ENCODE measurements around the gene CTIF.

CTIF gene

DNA sequence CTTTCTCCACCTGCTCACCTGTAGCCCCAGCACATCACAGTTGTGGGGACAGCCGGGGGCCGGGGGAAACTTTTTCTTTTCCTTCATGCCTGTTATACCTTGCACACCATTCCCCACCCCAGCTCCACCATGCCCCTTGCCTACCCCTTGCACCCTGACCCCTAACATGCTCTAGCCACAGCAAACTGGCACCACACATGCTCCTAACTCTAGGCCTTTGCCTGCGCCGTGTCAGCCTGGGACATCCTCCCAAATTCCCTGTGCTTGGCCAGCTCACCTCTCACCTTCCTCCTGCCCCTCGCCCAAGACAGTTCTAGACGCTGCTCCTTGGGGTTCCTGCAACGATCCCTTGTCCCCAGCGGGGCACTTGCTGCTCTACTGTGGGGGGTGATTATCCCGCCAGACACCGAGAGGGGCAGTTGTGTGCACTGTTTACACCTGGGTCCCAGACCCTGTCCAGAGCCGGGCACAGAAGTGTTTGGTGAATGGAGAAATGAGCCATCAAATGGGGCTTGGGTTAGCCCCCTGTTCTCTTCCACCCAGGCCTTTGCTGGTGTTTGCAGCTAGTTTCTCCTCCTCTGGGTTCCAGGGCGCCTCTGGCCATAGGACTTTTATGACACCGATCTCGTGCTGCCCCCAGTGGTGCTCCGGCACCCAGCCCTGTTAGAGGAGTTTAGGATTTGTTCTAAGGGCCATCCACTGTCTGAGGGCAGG, 129.8 kb downstream of the CTIF start:
- H3K4me3 ChIP-seq (ENCODE audit: low read length), result no peak overlapping the region
- TF ChIP-seq, protein P1, sequence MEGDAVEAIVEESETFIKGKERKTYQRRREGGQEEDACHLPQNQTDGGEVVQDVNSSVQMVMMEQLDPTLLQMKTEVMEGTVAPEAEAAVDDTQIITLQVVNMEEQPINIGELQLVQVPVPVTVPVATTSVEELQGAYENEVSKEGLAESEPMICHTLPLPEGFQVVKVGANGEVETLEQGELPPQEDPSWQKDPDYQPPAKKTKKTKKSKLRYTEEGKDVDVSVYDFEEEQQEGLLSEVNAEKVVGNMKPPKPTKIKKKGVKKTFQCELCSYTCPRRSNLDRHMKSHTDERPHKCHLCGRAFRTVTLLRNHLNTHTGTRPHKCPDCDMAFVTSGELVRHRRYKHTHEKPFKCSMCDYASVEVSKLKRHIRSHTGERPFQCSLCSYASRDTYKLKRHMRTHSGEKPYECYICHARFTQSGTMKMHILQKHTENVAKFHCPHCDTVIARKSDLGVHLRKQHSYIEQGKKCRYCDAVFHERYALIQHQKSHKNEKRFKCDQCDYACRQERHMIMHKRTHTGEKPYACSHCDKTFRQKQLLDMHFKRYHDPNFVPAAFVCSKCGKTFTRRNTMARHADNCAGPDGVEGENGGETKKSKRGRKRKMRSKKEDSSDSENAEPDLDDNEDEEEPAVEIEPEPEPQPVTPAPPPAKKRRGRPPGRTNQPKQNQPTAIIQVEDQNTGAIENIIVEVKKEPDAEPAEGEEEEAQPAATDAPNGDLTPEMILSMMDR (IDR thresholded peaks at IDR 0.05; ENCODE audit: insufficient read depth, low read depth, low read length, missing control alignments), result no peak
- no peak for DNase-seq (ENCODE audit: low read depth)

DNA sequence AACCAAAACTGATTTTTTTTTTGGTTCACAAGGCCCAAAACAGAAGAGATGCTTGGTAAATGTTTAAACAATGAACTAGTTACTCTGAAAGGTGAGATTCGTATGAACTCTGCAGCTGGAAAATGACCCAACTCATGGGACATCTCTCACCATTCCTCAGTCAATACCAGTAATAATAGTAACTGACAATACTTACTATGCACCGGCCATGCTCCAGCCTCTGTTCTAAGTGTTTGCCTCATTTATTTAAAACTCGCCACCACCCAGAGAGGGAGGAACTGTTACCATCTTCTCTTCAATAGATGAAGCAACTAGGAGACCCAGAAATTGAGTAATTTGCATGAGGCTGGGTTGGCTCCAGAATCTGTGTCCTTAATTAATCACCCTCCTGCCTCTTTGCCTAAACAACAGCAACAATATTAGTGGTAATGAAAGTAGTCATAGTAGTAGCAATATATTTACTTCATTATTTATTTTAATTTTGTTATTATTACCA, 130.4 kb downstream of the CTIF start:
- no peak for DNase-seq (ENCODE audit: low read depth)
- no peak overlapping the region for H3K4me3 ChIP-seq (ENCODE audit: low read length)

DNA sequence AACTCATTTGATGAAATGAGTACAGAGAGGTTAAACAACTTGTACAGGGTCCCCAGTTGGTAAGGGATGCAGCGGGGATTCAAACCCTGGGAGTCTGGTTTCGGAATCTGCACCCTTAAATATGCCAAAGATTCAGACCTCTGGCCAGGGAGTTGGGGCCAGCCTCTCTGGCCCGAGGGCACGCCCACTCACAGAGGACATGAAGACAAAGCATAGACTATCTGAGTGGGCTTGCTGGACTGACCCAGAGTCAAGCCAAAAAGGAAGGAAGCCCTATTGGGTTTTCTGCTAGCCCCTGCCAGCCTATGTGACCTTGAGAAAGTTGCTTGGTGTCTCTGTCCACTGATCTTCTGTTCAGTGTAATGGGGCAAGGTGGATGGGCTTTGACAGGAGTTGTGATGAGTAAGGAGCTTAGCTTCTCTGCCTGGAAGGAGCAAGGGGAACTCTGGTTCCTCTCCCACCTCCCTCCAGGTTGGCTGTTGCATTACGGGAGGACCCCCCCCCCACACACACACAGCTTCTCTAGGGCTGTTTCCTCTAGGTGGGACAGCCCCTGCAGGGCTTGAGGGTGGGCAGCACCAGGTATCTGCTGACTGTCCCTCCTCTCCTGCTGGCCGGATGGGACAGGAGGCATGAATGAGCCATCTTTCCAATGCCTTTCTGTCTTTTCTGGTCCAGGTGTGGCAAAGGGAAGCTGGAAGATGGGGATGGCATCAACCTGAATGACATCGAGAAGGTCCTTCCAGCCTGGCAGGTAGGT, 131.3 kb downstream of the CTIF start:
- TF ChIP-seq, protein P1 (IDR thresholded peaks at IDR 0.05; ENCODE audit: insufficient read depth, low read depth, low read length, missing control alignments), result no peak
- DNase-seq (ENCODE audit: low read depth), result no peak
- no peak overlapping the region for H3K4me3 ChIP-seq (ENCODE audit: low read length)

More for the DNA sequence above, 130.4 kb downstream of the CTIF start:
- TF ChIP-seq, protein P1 (IDR thresholded peaks at IDR 0.05; ENCODE audit: insufficient read depth, low read depth, low read length, missing control alignments), result no peak

DNA sequence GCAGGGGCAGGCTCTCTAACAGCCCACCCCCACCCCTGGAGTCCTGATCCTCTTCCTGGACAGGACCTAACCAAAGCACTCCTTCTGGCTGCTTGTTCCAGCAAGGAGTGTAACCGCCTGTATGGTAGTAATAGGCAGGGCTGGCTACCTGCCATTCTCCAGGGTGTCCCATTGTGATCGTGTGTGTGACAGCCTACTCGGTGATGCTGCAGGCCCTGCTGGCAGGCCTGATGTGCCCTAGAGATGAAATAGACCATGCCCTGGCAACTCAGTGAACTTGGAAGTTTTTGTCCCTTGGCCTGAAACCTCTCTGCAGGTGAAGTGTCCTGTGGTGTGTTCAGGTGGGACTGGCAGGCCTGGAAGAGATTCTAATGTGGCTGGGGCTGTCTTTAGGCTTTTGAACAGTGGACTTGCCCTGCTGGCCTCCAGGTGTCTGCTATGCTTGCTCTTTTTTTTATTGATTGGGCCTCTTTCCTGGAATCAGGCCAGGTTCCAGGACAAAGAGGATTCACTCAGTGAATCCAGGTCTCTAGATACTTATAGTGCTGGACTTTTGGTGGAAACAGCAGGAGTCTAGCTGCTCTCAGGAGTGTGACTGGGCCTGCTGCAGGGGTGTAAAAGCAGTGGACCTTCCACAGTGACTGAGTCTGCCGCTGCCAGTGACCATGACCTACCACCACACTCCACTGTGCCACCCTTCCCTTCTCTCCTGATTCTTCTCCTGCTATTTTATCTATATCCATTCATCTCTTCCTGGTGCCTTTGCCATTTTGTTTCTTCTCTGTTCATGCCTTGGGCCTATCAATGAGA, 132.1 kb downstream of the CTIF start:
- DNase-seq (ENCODE audit: low read depth), result no peak
- no peak overlapping the region for H3K4me3 ChIP-seq (ENCODE audit: low read length)
- TF ChIP-seq, protein P1 (IDR thresholded peaks at IDR 0.05; ENCODE audit: insufficient read depth, low read depth, low read length, missing control alignments), result no peak

DNA sequence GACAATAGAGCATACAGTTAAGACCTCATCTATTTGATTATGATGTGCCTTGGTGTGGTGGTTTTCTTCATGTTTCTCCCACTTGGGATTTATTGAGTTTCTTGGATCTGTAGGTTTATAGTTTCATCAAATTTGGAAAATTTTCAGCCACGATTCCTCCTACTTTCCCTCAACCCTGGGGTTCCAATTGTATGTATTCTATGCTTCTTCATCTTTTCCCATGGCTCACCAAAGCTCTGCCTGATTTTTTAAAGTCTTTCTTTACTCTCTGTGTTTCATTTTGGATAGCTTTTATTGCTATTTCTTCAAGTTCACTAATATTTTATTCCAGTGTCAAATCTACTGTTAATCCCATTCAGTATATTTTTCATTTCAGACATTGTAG, 132.7 kb downstream of the CTIF start:
- DNase-seq (ENCODE audit: low read depth), result no peak
- H3K4me3 ChIP-seq (ENCODE audit: low read length), result no peak overlapping the region
- TF ChIP-seq, protein P1 (IDR thresholded peaks at IDR 0.05; ENCODE audit: insufficient read depth, low read depth, low read length, missing control alignments), result no peak

DNA sequence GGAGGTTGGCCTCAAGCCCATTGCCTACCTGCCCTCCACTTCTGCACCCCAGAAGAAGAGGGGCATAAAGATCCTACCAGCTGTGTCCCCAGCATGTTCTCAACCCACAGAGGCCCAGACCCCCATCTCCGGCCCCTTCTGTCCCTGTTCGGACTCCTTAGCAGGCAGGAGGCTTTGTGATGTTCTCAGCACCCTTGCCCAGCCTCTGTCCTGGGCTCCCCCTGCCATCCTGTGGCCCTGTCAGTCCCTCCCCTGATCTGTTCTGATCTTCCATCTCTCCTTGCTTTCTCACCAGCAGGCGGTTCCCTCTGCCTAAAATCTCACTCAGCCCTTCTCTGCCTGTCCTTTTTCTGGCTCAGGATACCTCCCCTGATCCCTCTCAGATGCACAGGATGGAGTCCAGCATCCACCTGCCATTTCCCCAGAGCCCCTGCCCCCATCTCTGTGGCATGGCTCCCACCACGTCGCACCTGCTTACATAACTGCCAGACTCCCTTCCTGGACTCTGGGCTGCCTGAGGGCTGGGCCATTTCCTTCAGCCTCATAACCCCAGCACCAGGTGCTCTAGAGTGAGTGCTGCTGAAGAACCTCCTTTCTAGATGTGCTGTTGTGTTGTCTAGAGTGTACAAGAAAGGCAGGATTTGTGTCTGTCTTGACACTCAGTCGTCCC, 134.0 kb downstream of the CTIF start:
- H3K4me3 ChIP-seq (ENCODE audit: low read length), result no peak overlapping the region
- TF ChIP-seq, protein P1 (IDR thresholded peaks at IDR 0.05; ENCODE audit: insufficient read depth, low read depth, low read length, missing control alignments), result no peak
- DNase-seq (ENCODE audit: low read depth), result no peak
